Activated T-cell treated with anti-CD3 and anti-CD28 coated beads for 48 hours (primary cell): ENCODE measurements around the gene DIP2C.
"Not testable (repeated sequence)": the region's sequence is repeated elsewhere in the genome, so short reads cannot be mapped to it uniquely, and the experiment has no call there.

Experiments
- DNase-seq: peaks from one replicate; pipeline ENCODE4 v3.0.0-alpha.2; 2020; ENCODE audit warnings: low read depth

DIP2C gene

GRCh38 chr10:657816-658350 lies 31.6 kb downstream of the DIP2C start:
- DNase-seq, result not testable (repeated sequence)

GRCh38 chr10:656883-657282 lies 32.6 kb downstream of the DIP2C start:
- no peak for DNase-seq

GRCh38 chr10:655184-655583 lies 34.3 kb downstream of the DIP2C start:
- DNase-seq, result no peak

GRCh38 chr10:654647-654996 lies 34.8 kb downstream of the DIP2C start:
- DNase-seq, result no peak

GRCh38 chr10:653991-654646 lies 35.3 kb downstream of the DIP2C start:
- no peak for DNase-seq

GRCh38 chr10:652832-653459 lies 36.5 kb downstream of the DIP2C start:
- not testable (repeated sequence) for DNase-seq

- no peak for DNase-seq
Measured at GRCh38 chr10:652233-652632, 37.2 kb downstream of the DIP2C start.

GRCh38 chr10:651692-652091 lies 37.8 kb downstream of the DIP2C start:
- DNase-seq, result no peak

- no peak for DNase-seq
Measured at GRCh38 chr10:650886-651615, 38.4 kb downstream of the DIP2C start.

- no peak for DNase-seq
Measured at GRCh38 chr10:650441-650851, 39.0 kb downstream of the DIP2C start.

GRCh38 chr10:649798-650440 lies 39.5 kb downstream of the DIP2C start:
- DNase-seq, result no peak

- no peak for DNase-seq
Measured at GRCh38 chr10:649445-649797, 40.0 kb downstream of the DIP2C start.

GRCh38 chr10:647019-647418 lies 42.4 kb downstream of the DIP2C start:
- DNase-seq, result not testable (repeated sequence)

GRCh38 chr10:646118-646524 lies 43.3 kb downstream of the DIP2C start:
- no peak for DNase-seq

GRCh38 chr10:644943-645334 lies 44.5 kb downstream of the DIP2C start:
- DNase-seq, result no peak

- no peak for DNase-seq
Measured at GRCh38 chr10:644076-644942, 45.2 kb downstream of the DIP2C start.

- no peak for DNase-seq
Measured at GRCh38 chr10:642186-642890, 47.1 kb downstream of the DIP2C start.

GRCh38 chr10:641149-642010 lies 48.1 kb downstream of the DIP2C start:
- DNase-seq, result no peak

- no peak for DNase-seq
Measured at GRCh38 chr10:640673-641045, 48.8 kb downstream of the DIP2C start.
